Measurements from ENCODE around the gene KLRC3. TPM values are rescaled to one million over a fixed set of nuclear protein-coding genes. Genes with fewer than 3 reads are reported as not detected.
A peak's percentile ranks its signal among the peaks of the same experiment; 100 is the strongest.
"Not testable (repeated sequence)": the region's sequence is repeated elsewhere in the genome, so short reads cannot be mapped to it uniquely, and the experiment has no call there.

The KLRC3 gene
- total and polyA plus RNA-seq, 2 donors (not counting 1 experiment from before 2014, with no cell fraction given): not detected

DNA sequence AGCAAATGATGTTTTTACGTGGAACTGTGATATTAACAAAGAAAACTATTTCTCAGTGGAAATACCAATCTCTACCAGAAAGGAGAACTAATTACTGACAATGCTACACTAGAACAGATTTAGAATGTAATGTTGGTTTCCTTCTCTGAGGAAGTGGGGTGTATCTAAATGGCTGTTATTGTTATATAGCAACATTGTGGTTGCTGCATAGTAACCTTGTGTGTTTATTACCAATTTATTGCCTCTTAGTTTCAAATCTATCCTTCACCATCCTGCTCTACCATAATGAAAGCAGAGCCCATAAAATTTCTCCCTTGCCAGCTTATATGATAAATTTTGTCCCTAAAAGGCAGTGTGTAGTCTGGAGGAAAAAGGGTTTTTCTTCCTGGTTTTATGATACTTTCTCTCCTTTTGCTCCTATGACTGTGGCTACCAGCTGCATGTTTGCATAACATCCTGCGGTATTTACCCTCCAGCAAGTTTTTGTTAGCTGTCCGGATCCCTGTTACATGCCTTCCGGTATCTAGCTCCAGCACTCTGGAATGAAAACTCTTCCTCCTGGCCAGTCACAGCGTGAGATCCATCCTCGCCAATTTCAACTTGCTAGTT lies 24.9 kb downstream of the KLRC3 start:
- peak overlapping the region; percentile 59 for H3K4me2 ChIP-seq (ENCODE audit: extremely low read depth, insufficient read depth, low read length)
- DNase-seq (ENCODE audit: low read depth in 2 of 2): peak; percentile 58 to 74
- H3K27ac ChIP-seq (ENCODE audit: insufficient read depth, low read length): no peak overlapping the region
- H3K4me1 ChIP-seq (ENCODE audit: control insufficient read depth, extremely low read depth, insufficient read depth, low read length): no peaks in the 10 kb centered on the region
- H3K36me3 ChIP-seq (ENCODE audit: control insufficient read depth, insufficient read depth, low read length): no peaks in the 10 kb centered on the region
- no peaks in the 10 kb centered on the region for H3K9me3 ChIP-seq (ENCODE audit: control insufficient read depth, insufficient read depth, low read depth, low read length)
- no peak overlapping the region for H2AFZ ChIP-seq (ENCODE audit: low read length)
- H3K4me3 ChIP-seq (replicated peaks in 1 of 4; ENCODE audit: control extremely low read depth in 1 of 4, insufficient read depth in 1 of 4, low read depth in 3 of 4, low read length in 4 of 4): no peak overlapping the region
- H3K9ac ChIP-seq (ENCODE audit: insufficient read depth, low read length): no peak overlapping the region
- no peaks in the 10 kb centered on the region for H4K20me1 ChIP-seq (ENCODE audit: control insufficient read depth, extremely low read depth, insufficient read depth, low read length)
- no peak for TF ChIP-seq EZH2 (IDR thresholded peaks at IDR 0.05; ENCODE audit: low read length, missing control alignments)
- TF ChIP-seq, protein P1, sequence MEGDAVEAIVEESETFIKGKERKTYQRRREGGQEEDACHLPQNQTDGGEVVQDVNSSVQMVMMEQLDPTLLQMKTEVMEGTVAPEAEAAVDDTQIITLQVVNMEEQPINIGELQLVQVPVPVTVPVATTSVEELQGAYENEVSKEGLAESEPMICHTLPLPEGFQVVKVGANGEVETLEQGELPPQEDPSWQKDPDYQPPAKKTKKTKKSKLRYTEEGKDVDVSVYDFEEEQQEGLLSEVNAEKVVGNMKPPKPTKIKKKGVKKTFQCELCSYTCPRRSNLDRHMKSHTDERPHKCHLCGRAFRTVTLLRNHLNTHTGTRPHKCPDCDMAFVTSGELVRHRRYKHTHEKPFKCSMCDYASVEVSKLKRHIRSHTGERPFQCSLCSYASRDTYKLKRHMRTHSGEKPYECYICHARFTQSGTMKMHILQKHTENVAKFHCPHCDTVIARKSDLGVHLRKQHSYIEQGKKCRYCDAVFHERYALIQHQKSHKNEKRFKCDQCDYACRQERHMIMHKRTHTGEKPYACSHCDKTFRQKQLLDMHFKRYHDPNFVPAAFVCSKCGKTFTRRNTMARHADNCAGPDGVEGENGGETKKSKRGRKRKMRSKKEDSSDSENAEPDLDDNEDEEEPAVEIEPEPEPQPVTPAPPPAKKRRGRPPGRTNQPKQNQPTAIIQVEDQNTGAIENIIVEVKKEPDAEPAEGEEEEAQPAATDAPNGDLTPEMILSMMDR (conservative IDR thresholded peaks at IDR 0.05 in 1 of 2, IDR thresholded peaks at IDR 0.05 in 1 of 2; ENCODE audit: low read depth in 1 of 2, low read length in 2 of 2): no peak
- H3K79me2 ChIP-seq (ENCODE audit: control insufficient read depth, insufficient read depth, low read length): no peaks in the 10 kb centered on the region
- no peaks in the 10 kb centered on the region for H3K27me3 ChIP-seq (ENCODE audit: control insufficient read depth, insufficient read depth, low read length)

DNA sequence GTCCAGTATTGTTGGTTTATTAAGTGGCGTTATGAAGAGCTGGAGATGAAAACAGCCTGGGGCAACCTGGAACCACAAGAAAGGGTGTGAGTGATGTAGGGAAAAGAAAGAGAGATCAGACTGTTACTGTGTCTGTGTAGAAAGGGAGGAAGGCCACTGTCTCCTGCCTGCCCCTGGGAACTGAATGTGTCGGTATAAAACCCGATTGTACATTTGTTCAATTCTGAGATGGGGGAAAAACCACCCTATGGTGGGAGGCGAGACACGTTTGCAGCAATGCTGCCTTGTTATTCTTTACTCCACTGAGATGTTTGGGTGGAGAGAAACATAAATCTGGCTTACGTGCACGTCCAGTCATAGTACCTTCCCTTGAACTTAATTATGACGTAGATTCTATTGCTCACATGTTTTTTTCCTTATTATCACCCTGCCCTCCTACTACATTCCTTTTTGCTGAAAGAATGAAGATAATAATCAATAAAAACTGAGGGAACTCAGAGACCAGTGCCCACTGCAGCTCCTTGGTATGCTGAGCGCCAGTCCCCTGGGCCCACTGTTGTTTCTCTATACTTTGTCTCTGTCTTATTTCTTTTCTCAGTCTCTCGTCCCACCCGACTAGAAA lies 25.8 kb downstream of the KLRC3 start:
- not testable (repeated sequence) for H4K20me1 ChIP-seq (ENCODE audit: control insufficient read depth, extremely low read depth, insufficient read depth, low read length); H3K36me3 ChIP-seq (ENCODE audit: control insufficient read depth, insufficient read depth, low read length); H3K79me2 ChIP-seq (ENCODE audit: control insufficient read depth, insufficient read depth, low read length); H3K27ac ChIP-seq (ENCODE audit: insufficient read depth, low read length); H3K9ac ChIP-seq (ENCODE audit: insufficient read depth, low read length); H3K27me3 ChIP-seq (ENCODE audit: control insufficient read depth, insufficient read depth, low read length); H3K4me2 ChIP-seq (ENCODE audit: extremely low read depth, insufficient read depth, low read length); H3K9me3 ChIP-seq (ENCODE audit: control insufficient read depth, insufficient read depth, low read depth, low read length); DNase-seq (ENCODE audit: low read depth in 2 of 2); H3K4me1 ChIP-seq (ENCODE audit: control insufficient read depth, extremely low read depth, insufficient read depth, low read length); H3K4me3 ChIP-seq (replicated peaks in 1 of 4; ENCODE audit: control extremely low read depth in 1 of 4, insufficient read depth in 1 of 4, low read depth in 3 of 4, low read length in 4 of 4); H2AFZ ChIP-seq (ENCODE audit: low read length)

DNA sequence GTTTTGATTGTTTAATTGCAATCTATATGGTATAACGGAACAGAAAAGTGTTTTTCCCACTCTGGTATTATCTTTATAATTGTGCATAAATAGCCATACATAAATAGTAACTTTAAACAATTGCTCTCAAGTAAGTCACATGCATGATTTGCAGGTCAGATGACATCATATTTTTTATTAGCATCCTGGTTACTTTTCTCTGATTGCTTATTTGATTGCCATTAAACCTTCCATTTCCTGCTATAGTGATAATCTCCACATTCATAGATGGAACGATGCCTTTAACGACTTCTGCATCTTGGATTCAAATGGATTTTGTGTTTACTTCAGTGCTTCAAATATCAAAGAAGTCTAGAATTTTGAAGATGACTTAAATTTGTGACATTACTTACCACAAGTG lies 27.1 kb downstream of the KLRC3 start:
- no peaks in the 10 kb centered on the region for H3K27me3 ChIP-seq (ENCODE audit: control insufficient read depth, insufficient read depth, low read length)
- no peak for DNase-seq (ENCODE audit: low read depth in 2 of 2)

More for the DNA sequence above, 27.1 kb downstream of the KLRC3 start:
- Histone ChIP-seq H3K9ac (ENCODE audit: insufficient read depth, low read length) (no peak overlapping the region), H3K9me3 (ENCODE audit: control insufficient read depth, insufficient read depth, low read depth, low read length) (no peaks in the 10 kb centered on the region), H3K36me3 (ENCODE audit: control insufficient read depth, insufficient read depth, low read length) (no peaks in the 10 kb centered on the region), H2AFZ (ENCODE audit: low read length) (no peak overlapping the region), H3K4me2 (ENCODE audit: extremely low read depth, insufficient read depth, low read length) (no peak overlapping the region), H3K4me1 (ENCODE audit: control insufficient read depth, extremely low read depth, insufficient read depth, low read length) (no peaks in the 10 kb centered on the region), H3K27ac (ENCODE audit: insufficient read depth, low read length) (no peak overlapping the region), H4K20me1 (ENCODE audit: control insufficient read depth, extremely low read depth, insufficient read depth, low read length) (no peaks in the 10 kb centered on the region), H3K4me3 (replicated peaks in 1 of 4; ENCODE audit: control extremely low read depth in 1 of 4, insufficient read depth in 1 of 4, low read depth in 3 of 4, low read length in 4 of 4) (no peak overlapping the region), H3K79me2 (ENCODE audit: control insufficient read depth, insufficient read depth, low read length) (no peaks in the 10 kb centered on the region)
- TF ChIP-seq, protein P1 (conservative IDR thresholded peaks at IDR 0.05 in 1 of 2, IDR thresholded peaks at IDR 0.05 in 1 of 2; ENCODE audit: low read depth in 1 of 2, low read length in 2 of 2): no peak
- TF ChIP-seq EZH2 (IDR thresholded peaks at IDR 0.05; ENCODE audit: low read length, missing control alignments): no peak

Measured in fibroblast of lung (primary cell).